CD4-positive, alpha-beta memory T cell (primary cell): ENCODE measurements around the gene DAP. TPM values are rescaled to one million over a fixed set of nuclear protein-coding genes. Genes with fewer than 3 reads are reported as not detected.

Source experiments
- CTCF ChIA-PET: fragments of 350-600 bp; sonication (Branson Sonifier 250); formaldehyde crosslinking; loops from one replicate; lab custom pipeline; 2021; ENCODE audit warnings: inconsistent platforms; ENCODE audit not compliant: partially characterized antibody; lab: Charles Lee
- POLR2A ChIA-PET: fragments of 350-600 bp; sonication (Branson Sonifier 250); formaldehyde crosslinking; loops from one replicate; lab custom pipeline; 2021; ENCODE audit not compliant: partially characterized antibody; lab: Charles Lee
- DNase-seq, 5 donors: peaks; one replicate each; pipeline versions ENCODE4 v3.0.0 to v3.0.0-alpha.2; 2020 to 2022; ENCODE audit warnings: mixed read lengths in 1 of 5
- H3K27ac ChIP-seq: one replicate; pipeline ENCODE4 v1.7.0; 2013; ENCODE audit warnings: low read depth, low read length
- H3K27me3 ChIP-seq: 2 replicates; pipeline ENCODE4 v1.7.0; 2013; ENCODE audit warnings: mild to moderate bottlenecking, low read length, moderate library complexity; ENCODE audit not compliant: insufficient read depth
- H3K36me3 ChIP-seq: 2 replicates; pipeline ENCODE4 v1.7.0; 2013; ENCODE audit warnings: mild to moderate bottlenecking, low read length, moderate library complexity; ENCODE audit not compliant: insufficient read depth
- H3K4me1 ChIP-seq: 2 replicates; pipeline ENCODE4 v1.7.0; 2013; ENCODE audit warnings: mild to moderate bottlenecking, low read length, moderate library complexity; ENCODE audit not compliant: insufficient read depth
- H3K4me3 ChIP-seq, 2 donors: one replicate each; pipeline ENCODE4 v1.7.0; 2013; ENCODE audit warnings: low read length in 2 of 2, mild to moderate bottlenecking in 1 of 2
- H3K9me3 ChIP-seq, 2 donors: one replicate each; pipeline ENCODE4 v1.7.0; 2013; ENCODE audit warnings: low read length in 2 of 2, control low read depth in 1 of 2; ENCODE audit not compliant: control insufficient read depth in 1 of 2
- H3K27ac Mint-ChIP-seq, 7 donors: one replicate each; pipeline ENCODE4 v1.8.0; 2020 to 2021; ENCODE audit warnings: mixed read lengths in 7 of 7, mild to moderate bottlenecking in 6 of 7, inconsistent platforms in 3 of 7, moderate library complexity in 3 of 7
- H3K27me3 Mint-ChIP-seq, 2 donors: one replicate each; pipeline ENCODE4 v1.8.0; 2020 to 2021; ENCODE audit warnings: mixed read lengths in 2 of 2
- H3K36me3 Mint-ChIP-seq, 2 donors: one replicate each; pipeline ENCODE4 v1.8.0; 2020 to 2021; ENCODE audit warnings: mixed read lengths in 2 of 2, inconsistent platforms in 1 of 2, mild to moderate bottlenecking in 1 of 2
- H3K4me1 Mint-ChIP-seq, 4 donors: one replicate each; pipeline ENCODE4 v1.8.0; 2020 to 2021; ENCODE audit warnings: mixed read lengths in 4 of 4, mild to moderate bottlenecking in 1 of 4
- H3K4me3 Mint-ChIP-seq, 8 donors: one replicate each; pipeline ENCODE4 v1.8.0; 2020 to 2021; ENCODE audit warnings: mixed read lengths in 8 of 8, mild to moderate bottlenecking in 7 of 8, moderate library complexity in 6 of 8, inconsistent platforms in 3 of 8
- H3K9me3 Mint-ChIP-seq, 8 donors: one replicate each; pipeline ENCODE4 v1.8.0; 2020 to 2021; ENCODE audit warnings: mixed read lengths in 8 of 8, mild to moderate bottlenecking in 5 of 8, inconsistent platforms in 3 of 8, moderate library complexity in 1 of 8
- intact Hi-C: fragments of 100-400 bp; cut with micrococcal nuclease; formaldehyde crosslinking; loops from one replicate; pipeline ENCODE4 v1.15.1; 2023
- polyA plus RNA-seq, 2 donors: library from polyadenylated mRNA; unstranded; fragments of 300-500 nt; fragmentation: Illumina TruSeq; gene quantifications; one replicate each; pipeline ENCODE4 v1.2.3, GENCODE V29; 2021
- total RNA-seq, 2 experiments: library from RNA; stranded (reverse); gene quantifications; one replicate each; pipeline ENCODE4 v1.2.3, GENCODE V29; 2021

Gene DAP
- total and polyA plus RNA-seq, 4 experiments from 2014 or later, result 39.0 to 88.1 (median 39.4) TPM

DNA sequence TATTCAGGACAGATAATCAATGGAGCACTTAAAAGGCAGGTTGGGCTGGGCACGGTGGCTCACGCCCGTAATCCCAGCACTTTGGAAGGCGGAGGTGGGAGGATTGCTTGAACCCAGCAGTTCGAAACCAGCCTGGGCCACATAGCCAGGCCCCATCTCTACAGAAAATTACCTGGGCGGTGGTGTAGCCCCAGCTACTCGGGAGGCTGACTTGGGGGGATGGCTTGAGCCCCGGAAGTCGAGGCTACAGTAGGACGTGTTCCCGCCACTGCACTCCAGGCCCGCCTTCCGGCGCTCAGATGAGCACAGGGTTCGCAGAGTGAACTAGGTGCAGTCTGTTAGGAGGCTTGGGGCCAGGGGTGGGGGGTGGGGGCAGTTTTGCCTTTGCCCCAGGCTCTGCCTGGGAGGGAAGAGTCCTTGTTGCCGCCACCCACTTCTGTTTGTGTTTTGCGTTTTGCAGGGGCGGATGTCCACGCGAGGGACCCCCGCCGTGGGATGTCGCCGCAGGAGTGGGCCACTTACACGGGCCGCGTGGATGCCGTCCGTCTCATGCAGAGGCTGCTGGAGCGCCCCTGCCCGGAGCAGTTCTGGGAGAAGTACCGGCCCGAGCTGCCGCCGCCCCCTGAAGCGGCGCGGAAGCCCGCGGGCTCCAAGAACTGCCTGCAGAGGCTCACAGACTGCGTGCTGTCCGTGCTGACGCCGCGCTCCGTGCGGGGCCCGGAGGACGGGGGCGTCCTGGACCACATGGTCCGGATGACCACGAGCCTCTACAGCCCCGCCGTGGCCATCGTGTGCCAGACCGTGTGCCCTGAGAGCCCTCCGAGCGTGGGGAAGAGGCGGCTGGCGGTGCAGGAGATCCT lies 112.0 kb downstream of the DAP start:
- Mint-ChIP-seq H3K36me3 (no peaks in the 10 kb centered on the region), H3K9me3 (peaks cover 0 to 2% (median 0%) of the 10 kb centered on the region in 8 donors), H3K27ac (no peak overlapping the region), H3K4me3 (no peak overlapping the region), H3K4me1 (peaks cover 0 to 5% (median 1%) of the 10 kb centered on the region in 4 donors), H3K27me3 (no peaks in the 10 kb centered on the region)
- Histone ChIP-seq H3K4me1 (no peaks in the 10 kb centered on the region), H3K36me3 (no peaks in the 10 kb centered on the region), H3K27me3 (no peaks in the 10 kb centered on the region), H3K27ac (no peak overlapping the region), H3K4me3 (no peak overlapping the region), H3K9me3 (no peaks in the 10 kb centered on the region)
- no peak for DNase-seq
- intact Hi-C loops, result no loop called here
- POLR2A ChIA-PET, result no interaction called here
- CTCF ChIA-PET, result no interaction called here

DNA sequence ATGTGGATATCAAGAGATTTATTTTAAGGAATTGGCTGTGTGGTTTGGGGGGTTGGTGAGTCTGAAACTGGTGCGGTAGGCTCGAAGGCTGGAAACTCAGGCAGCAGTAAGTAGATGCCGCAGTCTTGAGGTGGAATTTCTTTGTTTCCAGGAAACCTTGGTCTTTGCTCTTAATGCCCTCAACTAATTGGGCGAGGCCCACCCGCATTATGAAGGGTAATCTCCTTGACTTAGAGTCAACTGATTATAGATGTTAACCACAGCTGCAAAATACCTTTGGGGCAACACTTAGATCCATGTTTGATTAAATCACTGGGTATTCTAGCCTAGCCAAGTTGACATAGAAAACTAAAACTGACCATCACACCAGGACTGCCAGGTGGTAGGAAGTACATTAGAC lies 113.4 kb downstream of the DAP start:
- Mint-ChIP-seq H3K27me3 (no peaks in the 10 kb centered on the region), H3K27ac (no peak overlapping the region), H3K4me3 (no peak overlapping the region), H3K4me1 (peaks cover 0 to 5% (median 1%) of the 10 kb centered on the region in 4 donors), H3K9me3 (no peaks in the 10 kb centered on the region), H3K36me3 (no peaks in the 10 kb centered on the region)
- H3K9me3 ChIP-seq, result no peaks in the 10 kb centered on the region
- CTCF ChIA-PET, result no interaction called here
- intact Hi-C loops, result no loop called here
- H3K27ac ChIP-seq, result no peak overlapping the region
- no peaks in the 10 kb centered on the region for H3K36me3 ChIP-seq
- no peaks in the 10 kb centered on the region for H3K27me3 ChIP-seq
- no peak for DNase-seq
- POLR2A ChIA-PET, result no interaction called here
- no peak overlapping the region for H3K4me3 ChIP-seq
- H3K4me1 ChIP-seq, result no peaks in the 10 kb centered on the region

DNA sequence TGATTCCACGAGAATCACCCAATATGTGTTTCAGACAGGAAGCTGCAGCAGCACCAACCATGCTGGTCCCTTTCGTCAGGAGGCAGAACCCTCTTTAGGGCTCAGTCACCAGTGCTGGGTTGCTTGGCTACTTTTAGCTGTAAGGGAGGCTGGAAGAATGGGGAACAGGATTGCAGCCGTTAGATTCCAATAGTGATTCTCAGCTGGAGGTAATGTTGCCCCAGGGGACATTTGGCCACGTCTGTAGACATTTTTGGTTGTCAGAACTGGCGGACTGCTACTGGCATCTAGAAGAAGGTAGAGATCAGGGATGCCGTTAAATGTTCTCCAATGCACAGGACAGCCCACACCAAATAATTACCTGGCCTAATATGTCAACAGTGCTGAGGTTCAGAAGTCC lies 115.4 kb downstream of the DAP start:
- no peak overlapping the region for H3K27ac Mint-ChIP-seq
- no peaks in the 10 kb centered on the region for H3K36me3 ChIP-seq
- DNase-seq, result no peak
- H3K4me3 Mint-ChIP-seq, result no peak overlapping the region
- H3K9me3 ChIP-seq, result no peaks in the 10 kb centered on the region
- no peaks in the 10 kb centered on the region for H3K4me1 ChIP-seq
- H3K4me3 ChIP-seq, result no peak overlapping the region
- ChIA-PET POLR2A (no interaction called here), CTCF (no interaction called here)
- H3K27me3 Mint-ChIP-seq, result no peaks in the 10 kb centered on the region
- peaks cover 0 to 8% (median 1%) of the 10 kb centered on the region in 4 donors for H3K4me1 Mint-ChIP-seq
- H3K27me3 ChIP-seq, result no peaks in the 10 kb centered on the region
- intact Hi-C loops, result no loop called here
- no peak overlapping the region for H3K27ac ChIP-seq
- H3K9me3 Mint-ChIP-seq, result peaks cover 0 to 2% (median 0%) of the 10 kb centered on the region in 8 donors
- peaks cover 0 to 3% of the 10 kb centered on the region in 2 donors for H3K36me3 Mint-ChIP-seq

DNA sequence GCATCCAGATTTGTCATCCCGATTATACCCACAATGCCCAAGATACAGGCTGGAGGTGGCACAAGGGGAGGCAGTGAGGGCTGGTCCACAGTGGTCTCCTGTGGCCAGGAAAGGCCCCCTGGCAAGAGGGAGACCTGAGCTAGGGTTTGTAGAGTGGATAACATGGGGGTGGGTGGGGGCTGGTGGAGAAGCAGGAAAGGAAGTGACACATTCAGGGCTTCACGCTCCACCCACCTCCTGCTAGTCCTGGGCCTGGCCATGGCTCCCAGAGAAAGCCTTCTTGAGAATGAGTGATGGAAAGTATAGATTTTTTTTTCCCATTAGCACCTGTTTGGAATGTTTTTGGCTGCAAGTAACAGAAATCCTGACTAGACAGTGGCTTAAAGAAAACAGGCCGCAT lies 115.9 kb downstream of the DAP start:
- Mint-ChIP-seq H3K27ac (no peak overlapping the region), H3K9me3 (peaks cover 0 to 7% (median 2%) of the 10 kb centered on the region in 8 donors), H3K4me3 (no peak overlapping the region), H3K36me3 (peaks cover 2 to 5% of the 10 kb centered on the region in 2 donors), H3K27me3 (no peaks in the 10 kb centered on the region), H3K4me1 (peaks cover 0 to 10% (median 1%) of the 10 kb centered on the region in 4 donors)
- H3K4me1 ChIP-seq, result no peaks in the 10 kb centered on the region
- H3K36me3 ChIP-seq, result no peaks in the 10 kb centered on the region
- H3K9me3 ChIP-seq, result no peaks in the 10 kb centered on the region
- intact Hi-C loops, result no loop called here
- ChIA-PET CTCF (no interaction called here), POLR2A (no interaction called here)
- H3K27me3 ChIP-seq, result no peaks in the 10 kb centered on the region
- DNase-seq, result no peak
- no peak overlapping the region for H3K4me3 ChIP-seq
- no peak overlapping the region for H3K27ac ChIP-seq

DNA sequence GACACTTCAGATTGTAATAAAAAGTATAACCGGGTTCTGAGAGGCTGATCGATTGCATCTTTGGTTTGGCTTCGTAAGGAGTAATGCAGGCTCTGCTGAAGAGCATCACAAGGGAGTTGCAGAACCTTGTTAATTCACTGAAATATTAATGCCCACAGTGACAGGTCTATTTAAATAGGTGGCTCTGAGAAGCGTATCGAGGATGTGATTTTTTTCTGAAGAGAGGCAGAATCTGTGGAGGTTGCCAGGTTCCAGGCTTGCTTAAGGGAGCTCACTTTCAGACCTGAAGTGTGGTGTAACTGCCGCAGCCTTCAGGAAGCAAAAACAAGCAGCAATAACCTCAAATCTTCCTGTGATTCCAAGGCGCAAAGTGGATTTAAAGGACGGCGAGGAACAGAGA lies 116.8 kb downstream of the DAP start:
- H3K4me1 Mint-ChIP-seq, result peaks cover 0 to 12% (median 1%) of the 10 kb centered on the region in 4 donors
- intact Hi-C loops, result no loop called here
- no peaks in the 10 kb centered on the region for H3K36me3 ChIP-seq
- no peak overlapping the region for H3K4me3 ChIP-seq
- CTCF ChIA-PET, result interaction anchor here (1.0 to 1.2 kb wide), 2 partner anchors 15 to 191 kb away, joined by 3 to 4 read pairs; no protein-coding TSS in a partner anchor
- DNase-seq, result no peak
- no peaks in the 10 kb centered on the region for H3K9me3 ChIP-seq
- H3K27me3 ChIP-seq, result no peaks in the 10 kb centered on the region
- H3K27ac Mint-ChIP-seq, result no peak overlapping the region
- H3K9me3 Mint-ChIP-seq, result peaks cover 0 to 10% (median 5%) of the 10 kb centered on the region in 8 donors
- no peak overlapping the region for H3K4me3 Mint-ChIP-seq
- POLR2A ChIA-PET, result no interaction called here
- H3K27me3 Mint-ChIP-seq, result no peaks in the 10 kb centered on the region
- no peak overlapping the region for H3K27ac ChIP-seq
- no peaks in the 10 kb centered on the region for H3K4me1 ChIP-seq
- H3K36me3 Mint-ChIP-seq, result peaks cover 5% of the 10 kb centered on the region in 2 donors

DNA sequence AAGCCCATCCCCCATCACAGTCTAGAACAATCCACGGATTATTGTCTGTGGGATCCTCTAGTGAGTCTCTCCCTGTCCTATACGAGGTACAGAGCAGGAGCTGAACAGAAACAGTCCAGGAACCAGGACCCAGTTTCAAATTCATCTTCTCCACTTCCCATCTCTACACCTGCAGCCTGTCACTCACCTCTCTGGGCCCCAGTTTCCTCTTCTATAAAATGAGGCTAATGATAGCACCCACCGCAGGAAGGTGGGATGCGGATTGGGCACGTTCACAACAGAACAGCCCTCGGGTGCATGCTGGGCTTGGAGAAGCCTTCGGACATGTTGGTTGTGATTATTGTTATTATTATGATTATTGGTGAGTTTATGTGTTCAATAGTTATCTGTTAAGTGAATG lies 118.7 kb downstream of the DAP start:
- CTCF ChIA-PET, result no interaction called here
- Histone ChIP-seq H3K4me1 (no peaks in the 10 kb centered on the region), H3K36me3 (no peaks in the 10 kb centered on the region), H3K9me3 (no peaks in the 10 kb centered on the region), H3K4me3 (no peak overlapping the region), H3K27me3 (no peaks in the 10 kb centered on the region), H3K27ac (no peak overlapping the region)
- intact Hi-C loops, result no loop called here
- no peak for DNase-seq
- peaks cover 5 to 10% of the 10 kb centered on the region in 2 donors for H3K36me3 Mint-ChIP-seq
- POLR2A ChIA-PET, result no interaction called here
- H3K9me3 Mint-ChIP-seq, result peaks cover 0 to 18% (median 8%) of the 10 kb centered on the region in 8 donors
- no peaks in the 10 kb centered on the region for H3K27me3 Mint-ChIP-seq
- H3K4me1 Mint-ChIP-seq, result peaks cover 0 to 23% (median 1%) of the 10 kb centered on the region in 4 donors
- H3K4me3 Mint-ChIP-seq, result no peak overlapping the region
- H3K27ac Mint-ChIP-seq, result peak overlapping the region in 1 of 7 donors; percentile 32

DNA sequence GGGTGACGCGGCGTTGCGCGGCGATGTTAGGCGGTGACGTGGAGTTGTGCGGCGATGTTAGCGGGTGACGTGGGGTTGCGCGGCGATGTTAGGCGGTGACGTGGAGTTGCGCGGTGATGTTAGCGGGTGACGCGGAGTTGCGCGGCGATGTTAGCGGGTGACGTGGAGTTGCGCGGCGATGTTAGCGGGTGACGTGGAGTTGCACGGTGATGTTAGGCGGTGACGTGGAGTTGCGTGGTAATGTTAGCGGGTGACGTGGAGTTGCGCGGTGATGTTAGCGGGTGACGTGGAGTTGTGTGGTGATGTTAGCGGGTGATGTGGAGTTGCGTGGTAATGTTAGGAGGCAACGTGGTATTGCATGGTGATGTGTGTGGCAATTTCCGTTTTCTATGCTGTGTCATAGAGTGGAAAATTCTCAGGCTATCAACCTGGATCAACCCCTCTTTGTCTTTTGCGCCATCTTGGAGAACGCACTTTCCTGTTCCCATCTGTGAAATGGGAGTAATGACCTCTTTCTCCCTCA lies 121.1 kb downstream of the DAP start:
- H3K27ac Mint-ChIP-seq, result peak overlapping the region in 2 of 7 donors; percentile 85 to 86
- ChIA-PET POLR2A (no interaction called here), CTCF (no interaction called here)
- Histone ChIP-seq H3K4me1 (peaks cover 11% of the 10 kb centered on the region), H3K27ac (no peak overlapping the region), H3K36me3 (no peaks in the 10 kb centered on the region), H3K9me3 (no peaks in the 10 kb centered on the region), H3K27me3 (no peaks in the 10 kb centered on the region), H3K4me3 (no peak overlapping the region)
- H3K36me3 Mint-ChIP-seq, result peaks cover 5 to 10% of the 10 kb centered on the region in 2 donors
- intact Hi-C loops, result loop anchor here (10.0 kb wide), 1 partner anchor 125 kb away; the partner anchor contains the start of gene DAP
- no peak for DNase-seq
- H3K27me3 Mint-ChIP-seq, result no peaks in the 10 kb centered on the region
- H3K9me3 Mint-ChIP-seq, result peaks cover 0 to 18% (median 8%) of the 10 kb centered on the region in 8 donors
- H3K4me1 Mint-ChIP-seq, result peaks cover 6 to 42% (median 11%) of the 10 kb centered on the region in 4 donors
- H3K4me3 Mint-ChIP-seq, result peak overlapping the region in 1 of 8 donors; percentile 3
